Measurements from ENCODE around the gene PPP2R2C.

DNA sequence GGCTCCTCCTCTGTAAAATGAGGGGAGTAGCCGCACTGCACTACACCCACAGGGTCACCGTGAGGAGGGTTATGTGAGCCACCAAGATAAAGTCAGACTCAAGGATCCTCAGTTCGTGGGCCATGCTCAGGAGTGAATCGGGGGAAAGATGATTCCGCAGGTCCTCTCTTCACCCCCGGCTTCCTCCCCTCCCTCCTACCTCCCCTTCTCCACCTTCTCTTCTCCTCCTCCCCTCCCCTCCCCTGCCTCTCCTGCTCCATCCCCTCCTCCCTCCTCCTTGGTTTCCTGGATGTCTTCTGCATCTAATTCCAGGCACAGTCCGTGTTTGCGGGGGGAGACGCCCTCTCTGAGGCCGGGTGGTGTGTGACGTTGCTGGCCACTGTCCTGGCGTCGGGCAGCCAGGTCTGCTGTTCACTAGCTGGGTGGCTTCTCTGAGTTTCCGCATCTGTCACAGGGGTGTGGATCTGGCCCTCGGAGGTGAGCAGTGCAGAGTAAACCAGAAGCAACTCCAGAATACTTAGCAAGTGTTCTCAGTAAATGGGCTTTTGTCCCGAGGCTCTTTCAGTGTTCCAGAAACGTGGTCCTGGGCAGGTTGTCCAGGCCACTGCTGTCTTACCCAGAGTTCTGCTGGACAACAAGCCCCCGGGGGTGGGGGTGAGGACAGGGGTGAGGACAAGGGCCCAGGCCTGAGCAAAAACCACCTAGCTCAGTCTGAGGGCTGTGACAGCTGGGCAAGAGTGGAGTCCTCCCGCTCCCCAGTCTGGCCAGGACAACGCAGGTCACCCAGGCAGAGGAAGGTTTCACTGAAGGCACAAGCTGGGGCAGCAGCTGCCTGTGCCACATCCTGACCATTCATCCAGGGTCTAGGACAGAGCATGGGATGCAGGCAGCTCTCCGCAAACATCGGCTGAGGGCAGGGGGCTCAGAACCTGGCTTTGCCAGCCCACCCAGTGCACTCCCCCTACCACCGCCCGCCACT is 92.4 kb downstream of the PPP2R2C start:
- TF ChIP-seq CTCF (IDR thresholded peaks at IDR 0.05 in 2 of 3, conservative IDR thresholded peaks at IDR 0.05 in 1 of 3; ENCODE audit: borderline replicate concordance in 1 of 3, insufficient read depth in 1 of 3, low read depth in 2 of 3, low read length in 2 of 3) (no peak), EZH2 (IDR thresholded peaks at IDR 0.05) (no peak), SRF (IDR thresholded peaks at IDR 0.05; ENCODE audit: low read depth) (no peak), POLR2A (IDR thresholded peaks at IDR 0.05; ENCODE audit: borderline replicate concordance, extremely low read depth, insufficient read depth, insufficient read length) (no peak), RAD21 (IDR thresholded peaks at IDR 0.05; ENCODE audit: low read depth) (no peak), FOSL1 (IDR thresholded peaks at IDR 0.05; ENCODE audit: low read depth) (no peak)

Measured in HCT116 (cell line).